ENCODE measurements around the gene CAPG.

CAPG gene

DNA sequence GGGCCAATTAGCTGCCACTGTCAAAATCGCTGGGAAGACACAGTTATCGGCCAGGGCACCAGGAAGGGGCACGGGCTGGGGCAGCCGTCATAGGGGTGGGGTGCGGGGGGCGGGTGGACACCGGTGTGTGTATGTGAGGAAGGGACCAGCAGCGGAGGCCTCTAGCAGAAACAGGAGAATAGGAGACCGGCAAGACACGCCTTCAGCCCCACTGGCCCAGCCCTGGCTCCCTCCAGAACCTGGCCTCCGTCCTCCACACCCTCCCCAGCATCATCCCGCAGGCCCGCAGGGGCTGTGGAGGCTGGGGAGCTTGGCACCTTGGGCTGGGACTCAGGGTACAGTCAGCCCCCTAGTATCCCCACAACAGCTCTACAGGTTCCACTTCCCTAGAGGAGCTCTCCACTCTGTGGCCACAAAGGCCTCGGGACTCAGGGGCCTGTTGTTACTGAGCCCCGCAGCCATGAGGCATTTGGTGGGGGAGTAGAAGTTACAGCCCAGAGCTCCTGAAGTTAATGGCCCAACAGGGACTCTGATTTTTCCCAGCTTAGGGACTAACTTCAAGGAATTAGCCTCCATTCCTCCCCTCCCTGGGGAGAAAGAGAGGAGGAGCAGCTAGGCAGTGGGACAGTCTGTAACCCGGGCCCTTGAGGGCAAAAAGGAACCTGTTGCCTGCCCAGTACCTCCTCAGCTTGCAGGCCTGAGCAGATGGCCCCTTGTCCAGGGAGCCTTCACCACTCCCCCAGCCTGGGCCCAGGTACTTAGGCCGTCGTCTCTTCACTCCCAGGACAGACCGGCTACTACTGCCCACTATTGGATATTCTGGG is 28.2 kb upstream of the CAPG start:
- no peak for DNase-seq (ENCODE audit: low spot score)

DNA sequence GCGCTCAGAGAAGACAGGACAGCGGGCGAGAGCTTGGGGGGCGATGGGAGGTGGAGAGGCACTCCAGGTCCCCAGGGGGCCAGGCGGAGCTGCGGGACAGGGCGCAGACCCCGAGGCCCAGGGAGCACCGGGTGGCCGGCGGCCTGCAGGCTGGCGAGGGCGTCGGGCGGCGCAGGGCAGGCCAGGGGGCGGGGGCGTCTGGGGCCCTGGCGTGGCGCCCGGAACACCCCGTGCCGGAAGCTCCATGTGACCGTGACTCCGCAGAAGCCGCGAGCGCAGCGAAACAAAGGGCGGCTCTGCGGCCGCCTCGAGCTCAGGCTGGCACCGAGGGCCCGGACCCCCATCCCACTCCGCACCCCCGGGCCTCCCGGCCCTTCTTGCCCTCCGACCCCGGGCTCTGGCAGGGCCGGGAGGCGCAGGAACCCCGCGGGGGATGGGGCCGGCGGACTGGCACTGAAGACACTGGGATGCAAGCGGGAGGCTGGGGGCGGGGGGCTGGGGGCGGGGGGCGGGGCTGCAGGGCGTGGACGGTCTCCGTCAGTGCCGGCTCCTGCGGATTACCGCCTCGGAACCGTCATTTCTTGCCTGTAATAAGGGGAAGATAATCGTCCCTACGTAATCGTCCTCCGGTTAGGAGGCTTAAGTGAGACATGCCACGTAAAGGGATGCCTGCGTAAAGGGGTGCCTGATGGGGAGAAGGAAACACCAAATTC is 27.5 kb upstream of the CAPG start:
- peak; percentile 77 for DNase-seq (ENCODE audit: low spot score)

DNA sequence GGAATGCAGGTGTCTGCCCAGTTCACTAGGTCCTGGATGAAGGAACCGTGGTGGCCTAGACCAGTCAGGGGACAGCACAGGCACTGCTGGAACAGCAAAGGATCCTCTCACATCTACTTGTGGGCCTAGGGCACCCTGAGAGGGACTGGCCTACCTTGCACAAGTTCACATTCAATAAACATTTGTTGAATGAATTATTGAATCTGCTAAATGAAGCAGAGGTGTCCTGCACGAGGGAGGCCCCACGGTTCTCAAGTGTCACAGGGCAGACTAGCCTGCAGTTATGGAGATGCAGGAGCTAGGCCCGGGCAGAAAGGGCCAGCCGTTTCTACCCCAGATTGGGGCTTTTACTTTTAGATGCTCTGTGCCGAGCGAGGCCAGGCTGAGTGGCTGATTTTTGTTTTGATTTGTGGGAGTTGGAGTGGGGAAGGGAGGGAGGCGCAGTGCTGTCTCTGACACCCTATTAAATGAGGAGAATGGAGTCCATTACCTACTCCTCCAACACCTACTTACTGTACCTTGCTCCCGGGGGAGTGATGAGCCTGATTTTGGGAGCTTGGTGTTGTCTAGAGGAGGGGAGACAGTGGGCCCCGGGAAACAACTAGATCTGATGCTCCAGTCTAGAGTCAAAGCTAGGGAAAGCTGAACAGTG is 26.8 kb upstream of the CAPG start:
- DNase-seq (ENCODE audit: low spot score) = no peak

DNA sequence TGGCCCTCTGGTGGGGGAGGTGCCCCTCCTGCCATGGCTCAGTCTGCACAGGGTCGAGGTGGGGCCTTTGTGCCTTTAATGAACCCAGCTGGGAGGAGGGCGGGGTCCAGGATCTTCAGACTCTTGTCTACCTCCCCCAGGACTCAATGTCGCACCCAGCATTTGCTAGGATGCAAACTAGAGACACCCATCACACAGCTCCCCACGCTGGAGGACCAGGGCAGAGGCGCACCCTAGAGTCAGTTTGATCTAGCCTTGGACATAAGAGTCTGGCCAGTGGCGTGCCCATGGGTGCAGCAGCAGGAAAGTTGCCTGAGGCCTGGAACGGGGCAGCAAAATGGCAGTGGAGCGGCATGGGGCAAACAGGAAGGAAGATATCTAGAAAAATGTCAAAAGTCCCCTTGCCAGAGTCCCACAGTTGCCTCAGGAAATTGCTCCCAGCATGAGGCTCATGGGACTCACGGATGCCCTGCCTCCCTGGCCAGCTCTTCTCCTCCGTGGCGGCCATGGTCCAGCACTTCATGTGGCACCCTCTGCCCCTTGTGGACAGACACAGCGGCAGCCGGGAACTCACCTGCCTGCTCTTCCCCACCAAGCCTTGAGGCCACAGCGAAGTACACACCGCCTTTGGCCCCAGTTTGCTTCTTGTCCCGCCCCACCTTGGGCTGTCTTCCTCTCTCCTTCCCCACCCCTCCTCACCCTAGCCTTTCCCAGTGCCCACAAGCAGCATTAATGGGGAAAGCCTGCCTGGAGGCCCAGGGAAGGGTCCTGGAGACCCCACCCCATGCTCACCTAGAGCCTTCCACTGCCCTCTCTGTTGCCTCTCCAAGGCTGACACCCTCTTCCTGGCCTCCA is 26.0 kb upstream of the CAPG start:
- no peak for DNase-seq (ENCODE audit: low spot score)

DNA sequence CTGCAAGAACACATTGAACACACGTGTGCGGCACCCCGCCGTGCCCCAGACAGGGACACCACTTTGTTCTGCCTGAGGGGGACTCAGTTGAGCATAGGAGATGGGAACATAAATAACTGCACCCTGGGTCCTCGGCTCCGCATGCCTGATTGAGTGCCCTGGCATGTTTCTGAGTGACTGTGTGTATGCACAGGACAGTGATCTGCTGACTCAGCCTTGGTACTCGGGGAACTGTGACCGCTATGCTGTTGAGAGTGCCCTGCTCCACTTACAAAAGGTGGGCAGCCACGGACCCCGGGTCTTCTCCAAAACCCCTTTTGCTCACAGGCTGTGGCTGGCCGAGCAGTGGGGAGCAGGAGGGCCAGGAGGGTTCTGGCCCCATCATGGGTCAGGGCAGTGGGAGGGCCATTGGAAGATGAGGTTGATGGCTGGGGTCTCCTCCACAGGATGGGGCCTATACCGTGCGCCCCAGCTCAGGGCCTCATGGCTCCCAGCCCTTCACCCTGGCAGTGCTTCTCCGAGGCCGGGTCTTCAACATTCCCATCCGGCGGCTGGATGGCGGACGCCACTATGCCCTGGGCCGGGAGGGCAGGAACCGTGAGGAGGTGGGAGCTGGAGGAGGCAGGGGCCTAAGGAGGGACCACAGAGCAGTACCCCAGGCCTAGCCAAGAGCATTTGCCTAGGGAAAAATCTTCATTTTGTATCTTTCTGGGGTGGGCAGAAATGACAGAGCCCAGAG is 25.2 kb upstream of the CAPG start:
- DNase-seq (ENCODE audit: low spot score) = no peak

DNA sequence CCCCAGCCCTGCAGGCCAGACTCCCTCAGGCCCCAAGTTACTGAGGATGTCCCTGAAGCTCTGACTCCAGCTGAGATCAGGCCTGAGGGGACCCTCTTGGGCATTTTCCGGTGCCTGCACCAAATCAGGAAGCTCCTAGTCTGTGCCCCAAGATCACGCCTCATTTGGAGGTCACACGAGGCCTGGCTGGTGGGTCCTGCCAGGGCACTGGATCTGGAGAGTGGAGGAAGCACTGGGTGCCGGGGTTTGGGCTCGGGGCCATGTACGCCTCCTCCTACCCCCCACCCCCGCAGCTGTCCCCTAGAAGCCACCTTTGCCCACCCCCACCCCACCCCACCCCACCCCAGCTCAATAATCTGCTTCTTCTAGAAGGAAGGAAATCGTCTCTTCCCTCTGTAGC is 24.5 kb upstream of the CAPG start:
- DNase-seq (ENCODE audit: low spot score) = no peak

DNA sequence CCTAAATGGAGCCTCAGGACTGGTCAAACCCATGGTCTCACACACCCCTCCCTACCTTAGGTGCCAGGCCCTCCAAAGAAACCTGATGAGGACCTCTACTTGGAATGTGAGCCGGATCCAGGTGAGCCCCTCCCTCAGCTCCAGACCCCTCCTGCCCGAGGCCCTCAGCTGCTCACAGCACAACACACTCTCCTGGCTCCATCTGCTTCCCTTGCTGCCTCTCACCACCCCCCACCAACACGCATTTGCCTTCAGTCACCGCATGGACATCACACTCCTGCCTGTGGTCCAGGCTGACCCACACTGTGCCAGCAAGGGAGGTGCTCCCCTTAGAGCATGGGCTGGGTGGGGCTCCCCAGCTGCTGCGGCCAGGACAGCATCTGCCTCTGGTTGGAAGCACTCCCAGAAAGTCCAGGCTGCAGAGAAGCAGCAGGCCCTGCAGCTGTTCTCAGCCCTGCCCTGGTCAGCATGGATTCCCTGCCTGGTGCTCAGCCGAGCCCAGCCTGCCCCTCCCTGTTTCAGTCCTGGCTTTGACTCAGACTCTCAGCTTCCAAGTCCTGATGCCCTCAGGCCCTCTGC is 23.4 kb upstream of the CAPG start:
- DNase-seq (ENCODE audit: low spot score) = peak; percentile 96

DNA sequence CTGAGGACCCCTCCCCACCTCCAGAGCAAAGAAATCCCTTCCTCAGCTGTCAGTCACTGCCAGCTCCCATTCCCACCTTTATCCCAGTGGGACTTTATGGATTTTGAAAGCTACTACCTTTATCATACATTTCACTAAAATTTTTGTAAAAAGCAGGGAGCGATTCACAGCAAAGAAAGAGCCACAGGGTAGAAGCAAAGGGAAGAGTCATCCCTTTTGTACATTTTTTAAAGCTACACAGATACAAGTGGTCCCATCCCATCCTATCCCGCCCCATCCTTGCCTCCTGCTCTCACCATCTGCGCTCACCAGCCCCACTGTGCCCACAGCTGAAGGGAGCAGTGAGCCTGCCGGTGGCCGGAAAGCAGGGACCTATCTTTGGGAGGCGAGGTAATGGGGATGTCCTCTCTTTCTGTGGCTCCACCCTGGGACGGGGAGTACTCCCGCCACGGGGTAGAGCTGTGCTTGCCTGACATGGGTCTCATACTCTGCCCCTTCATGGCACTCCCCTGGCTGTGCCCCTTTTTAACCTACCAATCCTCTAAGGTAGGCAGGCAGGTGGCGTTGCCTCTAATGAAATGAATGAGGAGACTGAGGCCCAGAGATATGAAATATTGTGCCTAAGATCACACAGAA is 21.5 kb upstream of the CAPG start:
- DNase-seq (ENCODE audit: low spot score) = no peak

DNA sequence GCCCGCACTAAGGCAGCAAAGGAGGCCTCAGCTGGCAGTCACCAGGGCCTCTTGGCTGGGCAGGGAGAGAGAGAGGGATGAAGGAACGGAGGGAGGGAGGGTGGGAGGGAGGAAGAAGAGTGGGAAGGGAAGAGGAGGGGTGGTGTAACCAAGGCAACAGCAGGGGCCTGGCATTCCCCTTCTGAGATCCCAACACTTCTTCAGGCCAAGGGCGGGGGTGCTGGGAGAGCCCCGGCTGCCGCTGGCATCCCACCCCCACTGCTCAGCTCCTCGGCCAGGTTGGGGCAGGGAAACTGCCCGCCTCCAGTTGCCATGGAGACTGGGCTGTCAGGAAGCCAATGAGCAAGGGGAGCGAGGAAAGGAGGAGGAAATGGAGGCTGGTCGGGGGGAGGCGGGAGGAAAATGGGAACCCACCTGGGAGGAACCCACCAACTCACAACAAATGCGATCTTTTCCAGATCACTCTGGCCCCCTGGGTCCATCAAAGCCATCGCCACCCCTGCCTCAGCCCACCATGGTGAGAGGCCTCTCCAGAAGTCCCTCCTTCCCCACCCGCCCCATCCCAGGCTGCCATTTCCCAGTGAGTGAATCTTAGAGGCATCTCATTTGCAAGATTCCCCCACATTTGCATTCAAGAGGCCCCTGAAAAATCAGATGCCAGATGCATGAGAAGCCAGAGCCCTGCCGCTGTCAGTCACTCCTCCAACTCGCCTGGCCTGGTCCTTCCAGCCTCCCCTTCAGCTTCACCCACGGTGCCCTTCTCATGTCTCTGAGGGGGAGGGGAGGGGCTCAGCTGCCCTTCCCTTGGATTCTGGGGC is 20.8 kb upstream of the CAPG start:
- no peak for DNase-seq (ENCODE audit: low spot score)

DNA sequence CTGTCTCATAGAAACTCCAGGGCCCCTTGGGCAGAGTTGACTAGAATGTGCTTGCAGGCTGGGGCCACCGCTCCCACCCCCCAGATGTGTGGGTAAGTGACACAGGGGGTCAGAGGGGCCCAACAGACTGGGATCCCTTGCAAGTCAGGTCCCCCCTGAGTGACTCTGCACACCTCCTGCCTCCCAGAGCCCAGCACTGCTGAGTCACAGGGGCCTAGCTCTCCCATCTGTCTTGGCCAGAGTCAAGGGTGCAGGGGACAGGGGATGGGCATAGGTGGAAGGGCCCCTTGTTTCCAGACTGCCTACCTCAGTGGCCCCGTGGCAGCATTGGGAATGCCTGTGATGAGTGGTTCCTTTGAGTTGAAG is 19.7 kb upstream of the CAPG start:
- no peak for DNase-seq (ENCODE audit: low spot score)

DNA sequence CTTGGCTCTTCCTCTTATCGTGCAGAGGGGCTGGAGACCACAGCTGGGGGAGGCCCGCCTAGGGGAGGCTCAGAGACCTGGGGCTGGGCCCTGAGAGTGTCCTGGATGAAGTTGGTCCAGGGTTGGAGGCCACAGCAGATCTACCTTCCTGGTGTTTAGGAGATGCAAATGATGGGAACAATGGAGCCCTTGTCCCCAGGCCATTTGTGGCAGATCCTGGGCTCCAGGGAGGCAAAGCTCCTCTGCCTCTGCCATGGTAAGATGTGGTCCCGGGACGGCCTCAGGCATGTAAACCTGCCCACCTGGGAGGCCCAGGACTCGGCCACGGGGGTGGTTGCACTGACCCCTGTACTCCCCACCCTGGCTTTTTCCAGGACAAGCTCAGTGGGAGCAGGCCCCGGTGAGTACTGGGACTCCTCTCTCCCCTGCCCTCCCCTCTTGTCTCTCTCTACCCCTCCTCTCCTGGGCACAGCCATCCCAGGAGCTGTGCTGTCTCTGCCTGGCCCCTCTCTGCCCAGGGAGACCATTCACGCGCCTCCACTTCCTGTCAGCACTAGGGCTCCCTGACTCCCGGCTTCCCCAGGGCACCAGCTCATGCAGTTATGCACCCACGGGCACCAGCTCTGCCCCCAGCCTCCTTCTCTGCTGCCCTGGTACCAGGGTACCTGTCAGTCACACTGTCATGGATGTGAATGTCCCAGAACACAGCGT is 19.2 kb upstream of the CAPG start:
- DNase-seq (ENCODE audit: low spot score) = no peak

DNA sequence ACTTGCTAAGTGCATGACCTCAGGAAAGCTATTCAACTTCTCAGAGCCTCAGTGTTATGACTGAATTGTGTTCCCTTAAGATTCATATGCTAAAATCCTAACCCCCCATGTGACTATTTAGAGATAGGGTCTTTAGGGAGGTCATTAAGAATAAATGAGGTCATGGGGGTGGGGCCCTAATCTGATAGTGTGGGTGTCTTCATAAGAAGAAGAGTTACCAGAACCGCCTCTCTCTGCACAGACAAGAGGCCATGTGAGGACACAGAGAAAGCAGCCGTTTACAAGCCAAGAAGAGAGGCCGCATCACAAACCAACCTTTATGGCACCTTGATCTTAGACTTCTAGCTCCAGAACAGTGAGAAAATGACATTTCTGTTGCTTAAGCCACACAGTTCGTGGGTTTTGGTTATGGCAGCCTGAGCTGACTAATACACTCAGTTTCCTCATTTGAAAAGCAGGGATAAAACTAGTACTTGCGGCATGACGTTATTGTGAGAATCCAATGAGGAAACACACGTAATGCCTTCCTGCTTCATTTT is 18.2 kb upstream of the CAPG start:
- DNase-seq (ENCODE audit: low spot score) = no peak

DNA sequence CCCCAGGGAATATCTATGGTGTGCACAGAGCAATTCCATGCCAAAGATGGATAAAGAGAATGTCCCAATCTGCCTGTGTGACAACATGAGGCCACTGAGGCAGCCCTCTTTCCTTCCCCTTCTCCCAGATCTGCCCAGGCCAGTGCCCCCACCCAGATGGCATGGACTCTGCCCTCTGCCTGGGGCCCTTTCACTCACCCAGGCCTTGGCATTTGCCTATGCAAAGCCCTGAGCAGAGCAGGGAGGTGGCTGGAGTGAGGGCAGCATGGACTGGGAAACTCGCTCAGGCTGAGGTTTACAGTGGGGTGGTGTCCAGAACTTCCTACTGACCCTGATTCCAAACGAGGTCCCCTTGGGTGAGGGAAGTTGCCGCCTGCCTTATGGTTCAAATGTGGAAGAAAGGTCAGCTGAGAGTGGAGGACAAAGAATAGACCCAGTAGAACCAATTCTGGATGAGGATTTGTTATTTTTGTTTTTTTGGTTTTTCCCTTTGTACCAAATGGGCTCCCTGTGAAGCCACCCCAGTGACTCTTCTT is 17.2 kb upstream of the CAPG start:
- DNase-seq (ENCODE audit: low spot score) = no peak

DNA sequence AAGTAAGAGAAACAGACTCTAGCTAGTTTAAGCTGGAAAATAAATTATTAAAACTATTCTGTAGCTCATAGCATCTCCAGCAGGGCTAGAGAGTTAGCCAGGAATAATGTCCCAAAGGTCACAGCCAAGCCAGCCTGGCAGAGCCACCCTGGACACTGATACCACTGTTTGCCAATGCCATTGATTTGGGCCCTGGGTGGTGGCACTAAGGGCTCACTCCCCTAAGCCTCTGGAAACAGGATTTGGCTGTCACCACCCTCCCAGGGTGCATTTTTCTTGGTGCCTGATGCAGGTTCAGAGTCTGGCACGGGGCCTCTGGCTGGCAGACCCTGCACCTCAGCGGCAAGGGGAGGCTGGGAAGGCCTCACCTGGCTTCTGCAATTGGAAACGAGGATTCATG is 15.4 kb upstream of the CAPG start:
- DNase-seq (ENCODE audit: low spot score) = no peak

DNA sequence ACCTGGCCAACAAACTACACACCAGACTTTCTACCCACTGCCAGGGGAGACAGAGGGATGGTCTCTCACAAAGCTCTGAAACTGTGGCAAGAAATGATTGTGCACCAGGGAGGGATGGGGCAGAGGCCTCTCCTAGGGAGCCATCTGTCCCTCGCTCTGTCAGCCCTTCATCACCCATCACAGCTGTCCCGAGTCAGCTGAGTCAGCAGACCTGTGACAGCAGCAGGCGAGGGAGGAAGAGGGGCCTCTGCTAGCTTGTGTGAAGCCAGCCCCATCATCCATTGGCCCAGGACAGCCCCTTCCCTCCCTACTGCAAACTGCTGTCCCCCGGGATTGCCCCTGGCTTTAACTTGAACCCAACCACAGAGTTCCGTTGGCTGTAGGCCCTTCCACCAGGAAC is 13.4 kb upstream of the CAPG start:
- no peak for DNase-seq (ENCODE audit: low spot score)

DNA sequence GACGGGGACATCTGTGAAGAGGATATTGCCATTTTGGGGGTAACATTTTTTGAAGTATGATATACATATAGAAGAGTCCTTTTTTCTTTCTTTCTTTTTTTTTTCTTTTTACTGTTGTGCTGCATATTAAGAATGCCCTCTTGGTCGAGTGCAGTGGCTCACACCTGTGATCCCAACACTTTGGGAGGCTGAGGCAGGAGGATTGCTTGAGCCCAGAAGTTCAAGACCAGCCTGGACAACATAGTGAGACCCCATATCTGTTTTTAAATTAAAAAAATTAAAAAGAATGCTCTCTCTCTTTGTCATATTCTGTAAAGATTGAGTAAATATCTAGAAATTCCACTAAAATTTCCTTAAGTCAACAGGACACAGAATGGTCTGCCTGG is 11.9 kb upstream of the CAPG start:
- no peak for DNase-seq (ENCODE audit: low spot score)

DNA sequence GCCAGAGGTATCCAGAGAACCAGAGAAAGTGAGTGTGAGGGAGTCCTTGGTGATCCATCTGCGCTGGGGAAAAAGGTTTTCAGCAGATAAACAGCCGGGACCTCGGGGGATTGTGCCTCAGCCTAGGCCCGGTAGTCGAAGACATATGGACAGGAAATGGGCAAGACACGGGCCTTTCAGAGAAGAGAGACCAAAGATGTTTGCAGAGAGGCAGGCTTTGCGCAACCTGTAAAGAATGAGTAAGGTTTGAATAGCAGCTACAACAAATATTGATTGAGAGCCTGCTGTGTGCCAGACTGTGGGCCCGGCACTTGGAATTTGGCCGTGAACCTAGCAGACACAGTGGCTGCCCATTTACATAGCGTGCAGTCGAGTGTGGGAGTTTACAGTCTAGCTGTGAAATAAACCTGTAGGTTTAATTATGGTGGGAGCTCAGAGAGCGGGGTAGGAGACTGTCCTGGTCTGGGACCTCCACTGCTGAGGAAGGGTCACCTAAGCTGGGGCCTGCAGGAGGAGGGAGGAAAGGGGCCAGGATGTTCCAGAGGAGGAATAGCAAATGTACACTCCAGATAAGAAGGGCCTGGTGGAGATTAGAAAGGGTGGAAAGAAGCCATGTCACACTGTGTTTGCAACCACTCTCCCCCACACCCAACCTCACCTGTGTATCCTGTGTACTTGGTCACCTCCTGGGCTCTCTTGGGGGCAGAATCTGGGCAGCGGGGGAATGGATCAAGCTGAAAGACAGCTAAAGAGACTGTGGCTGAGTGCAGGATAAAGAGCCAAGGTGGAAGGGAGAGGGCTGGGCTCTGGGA is 11.3 kb upstream of the CAPG start:
- no peak for DNase-seq (ENCODE audit: low spot score)
